ENCODE results near the gene CCDC141.

DNA sequence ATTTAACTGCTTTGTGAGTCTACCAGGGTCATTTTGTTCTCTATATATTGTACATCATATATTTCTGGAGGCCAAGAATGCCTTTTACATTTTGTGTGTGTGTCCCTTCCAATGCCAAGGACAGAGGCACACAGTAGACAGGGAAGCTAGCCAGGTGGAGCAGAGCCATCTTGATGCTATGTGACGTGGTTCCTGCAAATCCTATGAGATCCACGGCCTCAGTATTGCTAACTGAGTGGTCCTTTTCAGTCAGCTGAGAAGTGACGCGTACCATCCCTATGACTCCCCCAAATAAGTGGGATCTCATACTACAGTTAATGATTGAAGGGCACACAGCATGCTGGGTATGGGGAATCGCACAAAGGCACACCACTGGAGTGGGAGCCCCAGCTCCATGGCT lies 27.3 kb downstream of the CCDC141 start:
- TF ChIP-seq POLR2AphosphoS5 (IDR thresholded peaks at IDR 0.05) (no peak), EZH2 (IDR thresholded peaks at IDR 0.05; ENCODE audit: borderline replicate concordance, insufficient read depth, low read length, poor library complexity, severe bottlenecking) (no peak), TAF1 (IDR thresholded peaks at IDR 0.05; ENCODE audit: low read depth) (no peak), SMC3 (conservative IDR thresholded peaks at IDR 0.05; ENCODE audit: poor library complexity) (no peak), EP300 (conservative IDR thresholded peaks at IDR 0.05; ENCODE audit: poor library complexity, severe bottlenecking) (no peak), RAD21 (conservative IDR thresholded peaks at IDR 0.05) (no peak), MXI1 (conservative IDR thresholded peaks at IDR 0.05; ENCODE audit: poor library complexity, severe bottlenecking) (no peak)
- TF ChIP-seq, protein P1, sequence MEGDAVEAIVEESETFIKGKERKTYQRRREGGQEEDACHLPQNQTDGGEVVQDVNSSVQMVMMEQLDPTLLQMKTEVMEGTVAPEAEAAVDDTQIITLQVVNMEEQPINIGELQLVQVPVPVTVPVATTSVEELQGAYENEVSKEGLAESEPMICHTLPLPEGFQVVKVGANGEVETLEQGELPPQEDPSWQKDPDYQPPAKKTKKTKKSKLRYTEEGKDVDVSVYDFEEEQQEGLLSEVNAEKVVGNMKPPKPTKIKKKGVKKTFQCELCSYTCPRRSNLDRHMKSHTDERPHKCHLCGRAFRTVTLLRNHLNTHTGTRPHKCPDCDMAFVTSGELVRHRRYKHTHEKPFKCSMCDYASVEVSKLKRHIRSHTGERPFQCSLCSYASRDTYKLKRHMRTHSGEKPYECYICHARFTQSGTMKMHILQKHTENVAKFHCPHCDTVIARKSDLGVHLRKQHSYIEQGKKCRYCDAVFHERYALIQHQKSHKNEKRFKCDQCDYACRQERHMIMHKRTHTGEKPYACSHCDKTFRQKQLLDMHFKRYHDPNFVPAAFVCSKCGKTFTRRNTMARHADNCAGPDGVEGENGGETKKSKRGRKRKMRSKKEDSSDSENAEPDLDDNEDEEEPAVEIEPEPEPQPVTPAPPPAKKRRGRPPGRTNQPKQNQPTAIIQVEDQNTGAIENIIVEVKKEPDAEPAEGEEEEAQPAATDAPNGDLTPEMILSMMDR (IDR thresholded peaks at IDR 0.05; ENCODE audit: poor library complexity, severe bottlenecking), result no peak
- TF ChIP-seq, protein P2, sequence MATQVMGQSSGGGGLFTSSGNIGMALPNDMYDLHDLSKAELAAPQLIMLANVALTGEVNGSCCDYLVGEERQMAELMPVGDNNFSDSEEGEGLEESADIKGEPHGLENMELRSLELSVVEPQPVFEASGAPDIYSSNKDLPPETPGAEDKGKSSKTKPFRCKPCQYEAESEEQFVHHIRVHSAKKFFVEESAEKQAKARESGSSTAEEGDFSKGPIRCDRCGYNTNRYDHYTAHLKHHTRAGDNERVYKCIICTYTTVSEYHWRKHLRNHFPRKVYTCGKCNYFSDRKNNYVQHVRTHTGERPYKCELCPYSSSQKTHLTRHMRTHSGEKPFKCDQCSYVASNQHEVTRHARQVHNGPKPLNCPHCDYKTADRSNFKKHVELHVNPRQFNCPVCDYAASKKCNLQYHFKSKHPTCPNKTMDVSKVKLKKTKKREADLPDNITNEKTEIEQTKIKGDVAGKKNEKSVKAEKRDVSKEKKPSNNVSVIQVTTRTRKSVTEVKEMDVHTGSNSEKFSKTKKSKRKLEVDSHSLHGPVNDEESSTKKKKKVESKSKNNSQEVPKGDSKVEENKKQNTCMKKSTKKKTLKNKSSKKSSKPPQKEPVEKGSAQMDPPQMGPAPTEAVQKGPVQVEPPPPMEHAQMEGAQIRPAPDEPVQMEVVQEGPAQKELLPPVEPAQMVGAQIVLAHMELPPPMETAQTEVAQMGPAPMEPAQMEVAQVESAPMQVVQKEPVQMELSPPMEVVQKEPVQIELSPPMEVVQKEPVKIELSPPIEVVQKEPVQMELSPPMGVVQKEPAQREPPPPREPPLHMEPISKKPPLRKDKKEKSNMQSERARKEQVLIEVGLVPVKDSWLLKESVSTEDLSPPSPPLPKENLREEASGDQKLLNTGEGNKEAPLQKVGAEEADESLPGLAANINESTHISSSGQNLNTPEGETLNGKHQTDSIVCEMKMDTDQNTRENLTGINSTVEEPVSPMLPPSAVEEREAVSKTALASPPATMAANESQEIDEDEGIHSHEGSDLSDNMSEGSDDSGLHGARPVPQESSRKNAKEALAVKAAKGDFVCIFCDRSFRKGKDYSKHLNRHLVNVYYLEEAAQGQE (IDR thresholded peaks at IDR 0.05; ENCODE audit: borderline replicate concordance), result no peak

All from neural cell (in vitro differentiated cells).